ENCODE data around the gene ISCA2. TPM values are rescaled to one million over a fixed set of nuclear protein-coding genes. Genes with fewer than 3 reads are reported as not detected.

ISCA2 gene
- total RNA-seq, 1 donor from 2014 or later = 16.9 TPM

GRCh38 chr14:74482571-74482970, 11.0 kb upstream of the ISCA2 start:
- Mint-ChIP-seq H3K27ac (ENCODE audit: unreplicated experiment) (no peak overlapping the region), H3K4me1 (ENCODE audit: low read depth) (peaks cover 16% of the 10 kb centered on the region), H3K27me3 (ENCODE audit: low read depth) (no peaks in the 10 kb centered on the region), H3K36me3 (ENCODE audit: low read depth) (peaks cover 36% of the 10 kb centered on the region), H3K4me3 (ENCODE audit: unreplicated experiment) (no peak overlapping the region), H3K9me3 (ENCODE audit: low read depth) (no peaks in the 10 kb centered on the region)
- no peak for TF ChIP-seq CTCF (IDR thresholded peaks at IDR 0.05)
- no peak for DNase-seq (ENCODE audit: low spot score)

- Mint-ChIP-seq H3K4me3 (ENCODE audit: unreplicated experiment) (no peak overlapping the region), H3K27me3 (ENCODE audit: low read depth) (no peaks in the 10 kb centered on the region), H3K36me3 (ENCODE audit: low read depth) (peaks cover 37% of the 10 kb centered on the region), H3K4me1 (ENCODE audit: low read depth) (peaks cover 22% of the 10 kb centered on the region), H3K27ac (ENCODE audit: unreplicated experiment) (no peak overlapping the region), H3K9me3 (ENCODE audit: low read depth) (no peaks in the 10 kb centered on the region)
- TF ChIP-seq CTCF (IDR thresholded peaks at IDR 0.05) = no peak
- no peak for DNase-seq (ENCODE audit: low spot score)
Observed at GRCh38 chr14:74483321-74483720, 10.2 kb upstream of the ISCA2 start.

GRCh38 chr14:74486164-74486563, 7.4 kb upstream of the ISCA2 start:
- Mint-ChIP-seq H3K36me3 (ENCODE audit: low read depth) (peaks cover 25% of the 10 kb centered on the region), H3K4me3 (ENCODE audit: unreplicated experiment) (no peak overlapping the region), H3K27ac (ENCODE audit: unreplicated experiment) (no peak overlapping the region), H3K27me3 (ENCODE audit: low read depth) (no peaks in the 10 kb centered on the region), H3K4me1 (ENCODE audit: low read depth) (peaks cover 33% of the 10 kb centered on the region), H3K9me3 (ENCODE audit: low read depth) (no peaks in the 10 kb centered on the region)
- no peak for TF ChIP-seq CTCF (IDR thresholded peaks at IDR 0.05)
- no peak for DNase-seq (ENCODE audit: low spot score)

- H3K27me3 Mint-ChIP-seq (ENCODE audit: low read depth) = no peaks in the 10 kb centered on the region
- no peak for TF ChIP-seq CTCF (IDR thresholded peaks at IDR 0.05)
- no peaks in the 10 kb centered on the region for H3K9me3 Mint-ChIP-seq (ENCODE audit: low read depth)
- peaks cover 13% of the 10 kb centered on the region for H3K36me3 Mint-ChIP-seq (ENCODE audit: low read depth)
- peaks cover 33% of the 10 kb centered on the region for H3K4me1 Mint-ChIP-seq (ENCODE audit: low read depth)
- no peak overlapping the region for H3K4me3 Mint-ChIP-seq (ENCODE audit: unreplicated experiment)
- H3K27ac Mint-ChIP-seq (ENCODE audit: unreplicated experiment) = peak overlapping the region; percentile 50
- no peak for DNase-seq (ENCODE audit: low spot score)
Observed at GRCh38 chr14:74488786-74489397, 4.7 kb upstream of the ISCA2 start.

- peaks cover 3% of the 10 kb centered on the region for H3K36me3 Mint-ChIP-seq (ENCODE audit: low read depth)
- no peak overlapping the region for H3K4me3 Mint-ChIP-seq (ENCODE audit: unreplicated experiment)
- TF ChIP-seq CTCF (IDR thresholded peaks at IDR 0.05) = no peak
- no peaks in the 10 kb centered on the region for H3K9me3 Mint-ChIP-seq (ENCODE audit: low read depth)
- H3K27me3 Mint-ChIP-seq (ENCODE audit: low read depth) = no peaks in the 10 kb centered on the region
- H3K4me1 Mint-ChIP-seq (ENCODE audit: low read depth) = peaks cover 48% of the 10 kb centered on the region
- no peak for DNase-seq (ENCODE audit: low spot score)
- no peak overlapping the region for H3K27ac Mint-ChIP-seq (ENCODE audit: unreplicated experiment)
Observed at GRCh38 chr14:74490486-74490885, 3.1 kb upstream of the ISCA2 start.
